H1 (cell line): ENCODE measurements around the gene NANP. TPM values are rescaled to one million over a fixed set of nuclear protein-coding genes. Genes with fewer than 3 reads are reported as not detected.

Experiments
- BCL11A ChIP-seq, 2 experiments: IDR thresholded peaks; one replicate each; pipeline ENCODE4 v1.6.1; 2011; ENCODE audit warnings: low read depth in 2 of 2, low read length in 2 of 2, mild to moderate bottlenecking in 2 of 2
- CHD1 ChIP-seq: IDR thresholded peaks from 2 replicates; pipeline ENCODE4 v1.6.1; 2012; ENCODE audit warnings: low read depth, low read length, improper control_type of control experiment
- CHD7 ChIP-seq: fragments of 300-600 bp; sonication (generic); IDR thresholded peaks from 2 replicates; pipeline ENCODE4 v1.7.1; 2012; ENCODE audit warnings: low read length, moderate library complexity, mild to moderate bottlenecking, inconsistent platforms; ENCODE audit not compliant: insufficient replicate concordance
- E2F6 ChIP-seq: IDR thresholded peaks from 2 replicates; pipeline ENCODE4 v1.6.1; 2012; ENCODE audit warnings: inconsistent platforms
- NRF1 ChIP-seq: IDR thresholded peaks from 2 replicates; pipeline ENCODE4 v1.6.1; 2011; ENCODE audit warnings: mild to moderate bottlenecking, low read depth, low read length, improper control_type of control experiment
- POLR2A ChIP-seq, 2 experiments: IDR thresholded peaks; 1 replicate in 1 of 2; 2 replicates in 1 of 2; pipeline ENCODE4 v1.6.1; 2011; ENCODE audit warnings: low read depth in 2 of 2, low read length in 2 of 2, mild to moderate bottlenecking in 2 of 2; ENCODE audit errors: control extremely low read depth in 1 of 2
- SIRT6 ChIP-seq: IDR thresholded peaks from one replicate; pipeline ENCODE4 v1.7.1; 2012; ENCODE audit warnings: low read length, inconsistent platforms
- polyA plus RNA-seq, 7 experiments: library from polyadenylated mRNA; depleted of rRNA in 3 of 7; stranded (reverse) in 5 of 7; unstranded in 2 of 7; fragments of >200 nt in 5 of 7; fragments of 200-250 nt in 2 of 7; gene quantifications; 1 replicate in 5 of 7; 2 replicates in 1 of 7; 4 replicates in 1 of 7; pipeline versions ENCODE4 v1.2.1 to v1.2.3, GENCODE V29; 2011 to 2013; ENCODE audit warnings: missing spikeins in 2 of 7, mixed read lengths in 2 of 7
- total RNA-seq: library from RNA; stranded (reverse); fragmentation: NEBNext Ultra II Directional; extraction: Animal tissue kit (Norgen Biotek cat#: 25700); gene quantifications from 2 replicates; pipeline ENCODE4 v1.2.1, GENCODE V29; 2021

The NANP gene
- total and polyA plus RNA-seq, 2 of the 8 experiments (the other 6 are each of a cell fraction or from before 2014, with no cell fraction given), result 3.8 to 6.2 TPM

- no peak for TF ChIP-seq CHD7
- no peak for TF ChIP-seq NRF1
- TF ChIP-seq CHD1, result no peak
- TF ChIP-seq E2F6, result no peak
- no peak for TF ChIP-seq SIRT6
- TF ChIP-seq BCL11A (IDR thresholded peaks at IDR 0.05; ENCODE audit: low read depth in 2 of 2, low read length in 2 of 2), result no peak
- TF ChIP-seq POLR2A (IDR thresholded peaks at IDR 0.05; ENCODE audit: control extremely low read depth in 1 of 2, low read depth in 2 of 2, low read length in 2 of 2), result no peak
- TF ChIP-seq, all 59 proteins: peak for 0
Observed at GRCh38 chr20:25629816-25630499, 6.1 kb upstream of the NANP start (continued).
